ENCODE measurements around the gene FGF12. TPM values are rescaled to one million over a fixed set of nuclear protein-coding genes. Genes with fewer than 3 reads are reported as not detected.
A peak's percentile ranks its signal among the peaks of the same experiment; 100 is the strongest.
"Not testable (repeated sequence)": the region's sequence is repeated elsewhere in the genome, so short reads cannot be mapped to it uniquely, and the experiment has no call there.

The FGF12 gene
- total RNA-seq, result 0.17 TPM in 1 of 2 replicates, not detected in the other
- polyA plus RNA-seq, result 0.12 TPM in 1 of 2 replicates, not detected in the other
- not detected in 2 replicates for polyA plus RNA-seq (2012)
- polyA minus RNA-seq (ENCODE audit: low replicate concordance), result not detected in 2 replicates

DNA sequence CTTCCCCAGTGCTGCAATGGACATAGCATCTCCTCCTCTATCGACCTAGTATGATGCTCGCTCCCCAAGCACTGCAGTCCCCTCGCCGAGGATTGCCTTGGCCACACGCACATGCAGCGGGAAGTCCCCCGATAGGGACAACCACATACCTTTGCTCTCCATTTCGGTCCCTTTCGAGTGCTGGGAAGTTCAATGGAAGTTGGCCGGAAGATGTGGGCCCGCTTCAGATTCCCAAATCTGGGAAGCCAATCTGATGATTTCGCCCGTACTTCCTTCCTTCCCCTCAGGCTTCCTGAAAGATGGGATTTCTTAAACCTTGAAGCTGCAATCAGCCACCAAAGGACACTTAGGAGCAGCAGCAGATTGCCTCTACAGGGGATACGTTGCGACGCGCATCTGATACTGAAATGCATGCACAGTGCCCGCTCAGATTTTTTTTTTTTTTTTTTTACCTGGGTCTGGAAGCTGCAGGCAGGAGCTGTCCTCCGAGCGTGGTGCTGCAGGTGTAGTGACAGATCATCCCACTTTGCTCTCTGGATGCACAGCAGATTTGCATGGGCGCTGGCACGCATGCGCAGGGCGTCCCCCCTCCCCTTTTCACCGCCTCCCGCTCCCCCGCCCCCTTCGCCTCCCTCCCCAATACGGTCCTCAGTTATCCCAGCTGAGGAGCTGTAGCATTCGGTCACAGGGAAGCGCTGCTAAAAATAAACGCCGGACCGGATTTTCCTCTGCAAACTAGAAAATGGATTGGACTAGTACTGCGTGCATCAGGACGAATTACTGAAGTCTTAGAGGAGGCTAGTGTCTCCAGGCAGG lies at the start of gene FGF12:
TSS of gene FGF12 (minus strand) at position 510 of the 816 bp plus-strand sequence.
- Histone ChIP-seq H2AFZ (ENCODE audit: low read length) (no peak within 1 kb of the TSS), H4K20me1 (ENCODE audit: control insufficient read depth, extremely low read depth, insufficient read depth, low read length) (no peaks in the 10 kb centered on the region), H3K9me3 (ENCODE audit: control insufficient read depth, insufficient read depth, low read depth, low read length) (no peaks in the 10 kb centered on the region), H3K4me3 (replicated peaks in 1 of 4; ENCODE audit: control extremely low read depth in 1 of 4, insufficient read depth in 1 of 4, low read depth in 3 of 4, low read length in 4 of 4) (peak within 1 kb of the TSS in 2 of 4 experiments; percentile 1 to 29), H3K27me3 (ENCODE audit: control insufficient read depth, insufficient read depth, low read length) (no peaks in the 10 kb centered on the region), H3K79me2 (ENCODE audit: control insufficient read depth, insufficient read depth, low read length) (no peaks in the 10 kb centered on the region), H3K27ac (ENCODE audit: insufficient read depth, low read length) (no peak within 1 kb of the TSS), H3K4me2 (ENCODE audit: extremely low read depth, insufficient read depth, low read length) (no peak within 1 kb of the TSS), H3K9ac (ENCODE audit: insufficient read depth, low read length) (no peak within 1 kb of the TSS), H3K36me3 (ENCODE audit: control insufficient read depth, insufficient read depth, low read length) (no peaks in the 10 kb centered on the region), H3K4me1 (ENCODE audit: control insufficient read depth, extremely low read depth, insufficient read depth, low read length) (no peaks in the 10 kb centered on the region)
- peak; percentile 9 to 34 for DNase-seq (ENCODE audit: low read depth in 2 of 2)
- TF ChIP-seq EZH2 (IDR thresholded peaks at IDR 0.05; ENCODE audit: low read length, missing control alignments), result no peak
- TF ChIP-seq, protein P1, sequence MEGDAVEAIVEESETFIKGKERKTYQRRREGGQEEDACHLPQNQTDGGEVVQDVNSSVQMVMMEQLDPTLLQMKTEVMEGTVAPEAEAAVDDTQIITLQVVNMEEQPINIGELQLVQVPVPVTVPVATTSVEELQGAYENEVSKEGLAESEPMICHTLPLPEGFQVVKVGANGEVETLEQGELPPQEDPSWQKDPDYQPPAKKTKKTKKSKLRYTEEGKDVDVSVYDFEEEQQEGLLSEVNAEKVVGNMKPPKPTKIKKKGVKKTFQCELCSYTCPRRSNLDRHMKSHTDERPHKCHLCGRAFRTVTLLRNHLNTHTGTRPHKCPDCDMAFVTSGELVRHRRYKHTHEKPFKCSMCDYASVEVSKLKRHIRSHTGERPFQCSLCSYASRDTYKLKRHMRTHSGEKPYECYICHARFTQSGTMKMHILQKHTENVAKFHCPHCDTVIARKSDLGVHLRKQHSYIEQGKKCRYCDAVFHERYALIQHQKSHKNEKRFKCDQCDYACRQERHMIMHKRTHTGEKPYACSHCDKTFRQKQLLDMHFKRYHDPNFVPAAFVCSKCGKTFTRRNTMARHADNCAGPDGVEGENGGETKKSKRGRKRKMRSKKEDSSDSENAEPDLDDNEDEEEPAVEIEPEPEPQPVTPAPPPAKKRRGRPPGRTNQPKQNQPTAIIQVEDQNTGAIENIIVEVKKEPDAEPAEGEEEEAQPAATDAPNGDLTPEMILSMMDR (conservative IDR thresholded peaks at IDR 0.05 in 1 of 2, IDR thresholded peaks at IDR 0.05 in 1 of 2; ENCODE audit: low read depth in 1 of 2, low read length in 2 of 2), result no peak

DNA sequence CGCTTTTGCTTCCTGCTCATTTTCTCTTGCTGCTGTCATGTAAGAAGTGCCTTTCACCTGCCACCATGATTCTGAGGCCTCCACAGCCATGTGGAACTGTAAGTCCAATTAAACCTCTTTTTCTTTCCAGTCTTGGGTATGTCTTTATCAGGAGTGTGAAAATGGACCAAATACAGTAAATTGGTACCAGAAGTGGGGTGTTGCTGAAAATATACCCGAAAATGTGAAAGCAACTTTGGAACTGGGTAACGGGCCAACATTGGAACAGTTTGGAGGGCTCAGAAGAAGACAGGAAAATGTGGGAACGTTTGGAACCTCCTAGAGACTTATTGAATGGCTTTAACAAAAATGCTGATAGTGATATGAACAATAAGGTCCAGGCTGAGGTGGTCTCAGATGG lies 47.0 kb upstream of the FGF12 start:
- H3K4me2 ChIP-seq (ENCODE audit: extremely low read depth, insufficient read depth, low read length); H3K4me3 ChIP-seq (replicated peaks in 1 of 4; ENCODE audit: control extremely low read depth in 1 of 4, insufficient read depth in 1 of 4, low read depth in 3 of 4, low read length in 4 of 4): not testable (repeated sequence)

DNA sequence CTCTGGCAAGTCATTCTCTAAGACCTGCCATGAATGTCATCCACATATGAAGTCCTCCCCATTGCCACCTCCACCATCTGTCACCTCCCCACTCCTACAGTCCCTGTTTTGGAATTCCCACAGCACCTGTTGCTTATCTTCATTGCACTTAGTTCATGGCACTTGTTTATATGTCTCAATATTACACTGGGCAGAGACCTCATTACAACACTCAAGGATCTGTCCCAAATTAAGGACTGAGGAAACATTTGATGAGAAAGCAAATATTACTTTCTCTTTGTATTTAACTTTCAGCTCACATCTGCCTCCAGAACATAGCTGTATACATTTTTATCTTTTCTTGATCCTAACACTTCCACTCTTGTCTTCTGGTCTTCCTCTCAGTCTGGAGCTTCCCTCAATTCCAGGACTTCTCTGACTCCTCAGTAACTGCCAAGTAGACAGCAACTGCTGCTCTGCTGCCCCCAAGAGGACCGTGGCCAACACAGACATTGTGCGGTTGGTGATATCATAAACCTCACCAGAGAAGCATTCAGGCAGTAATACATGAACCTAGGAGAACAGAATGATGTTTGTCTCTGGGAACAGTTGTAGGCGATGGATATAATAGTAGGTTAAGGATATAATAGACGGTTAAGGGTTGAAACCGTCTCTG lies 45.0 kb upstream of the FGF12 start:
- DNase-seq (ENCODE audit: low read depth in 2 of 2), result peak in 1 of 2 donors; percentile 34

More for the DNA sequence above, 47.0 kb upstream of the FGF12 start:
- not testable (repeated sequence) for H3K36me3 ChIP-seq (ENCODE audit: control insufficient read depth, insufficient read depth, low read length); H3K27me3 ChIP-seq (ENCODE audit: control insufficient read depth, insufficient read depth, low read length); H3K4me1 ChIP-seq (ENCODE audit: control insufficient read depth, extremely low read depth, insufficient read depth, low read length); H3K27ac ChIP-seq (ENCODE audit: insufficient read depth, low read length); H2AFZ ChIP-seq (ENCODE audit: low read length); DNase-seq (ENCODE audit: low read depth in 2 of 2); H4K20me1 ChIP-seq (ENCODE audit: control insufficient read depth, extremely low read depth, insufficient read depth, low read length); H3K79me2 ChIP-seq (ENCODE audit: control insufficient read depth, insufficient read depth, low read length); H3K9me3 ChIP-seq (ENCODE audit: control insufficient read depth, insufficient read depth, low read depth, low read length); H3K9ac ChIP-seq (ENCODE audit: insufficient read depth, low read length)

More for the DNA sequence above, 45.0 kb upstream of the FGF12 start:
- H3K79me2 ChIP-seq (ENCODE audit: control insufficient read depth, insufficient read depth, low read length), result no peaks in the 10 kb centered on the region
- H3K27me3 ChIP-seq (ENCODE audit: control insufficient read depth, insufficient read depth, low read length), result no peaks in the 10 kb centered on the region
- no peaks in the 10 kb centered on the region for H3K4me1 ChIP-seq (ENCODE audit: control insufficient read depth, extremely low read depth, insufficient read depth, low read length)
- H3K9ac ChIP-seq (ENCODE audit: insufficient read depth, low read length), result no peak overlapping the region
- no peak overlapping the region for H3K4me2 ChIP-seq (ENCODE audit: extremely low read depth, insufficient read depth, low read length)
- no peak overlapping the region for H3K27ac ChIP-seq (ENCODE audit: insufficient read depth, low read length)
- no peaks in the 10 kb centered on the region for H3K36me3 ChIP-seq (ENCODE audit: control insufficient read depth, insufficient read depth, low read length)
- H3K9me3 ChIP-seq (ENCODE audit: control insufficient read depth, insufficient read depth, low read depth, low read length), result no peaks in the 10 kb centered on the region
- no peak overlapping the region for H2AFZ ChIP-seq (ENCODE audit: low read length)
- H4K20me1 ChIP-seq (ENCODE audit: control insufficient read depth, extremely low read depth, insufficient read depth, low read length), result no peaks in the 10 kb centered on the region
- H3K4me3 ChIP-seq (replicated peaks in 1 of 4; ENCODE audit: control extremely low read depth in 1 of 4, insufficient read depth in 1 of 4, low read depth in 3 of 4, low read length in 4 of 4), result no peak overlapping the region
- TF ChIP-seq, protein P1 (conservative IDR thresholded peaks at IDR 0.05 in 1 of 2, IDR thresholded peaks at IDR 0.05 in 1 of 2; ENCODE audit: low read depth in 1 of 2, low read length in 2 of 2), result peak; percentile 9 to 19
- no peak for TF ChIP-seq EZH2 (IDR thresholded peaks at IDR 0.05; ENCODE audit: low read length, missing control alignments)
